K562 (cell line): Measurements from ENCODE around the gene RPL3. TPM values are rescaled to one million over a fixed set of nuclear protein-coding genes. Genes with fewer than 3 reads are reported as not detected.

Experiments
- ATAC-seq: fragments of 200-7000 bp; cut with Tn5 transposase; 3 replicates; pipeline ENCODE4 v1.9.1; 2020; ENCODE audit warnings: moderate library complexity
- BruUV-seq: library from RNA; stranded (reverse); fragments of 400-500 nt; replicated peaks from 2 replicates; lab custom pipeline; 2021; lab: Mats Ljungman, UMichigan
- CTCF ChIA-PET: fragments of 300-600 bp; formaldehyde crosslinking; extraction: SDS; loops from one replicate; lab custom pipeline; 2021; ENCODE audit warnings: low intra/inter-chr PET ratio; lab: Yijun Ruan, JAX
- POLR2A ChIA-PET: fragments of 300-600, 350-650 bp; sonication (Branson Sonifier 250); formaldehyde crosslinking; extraction: SDS; loops from one replicate; lab custom pipeline; 2021; ENCODE audit warnings: antibody characterized with exemption, inconsistent platforms; lab: Yijun Ruan, JAX
- DNase-seq, 4 experiments: peaks; one replicate each; pipeline versions ENCODE4 v3.0.0 to v3.0.0-alpha.2; 2011 to 2018; ENCODE audit warnings: low spot score in 3 of 4, mixed read lengths in 3 of 4; ENCODE audit errors: extremely low read depth in 1 of 4
- FAIRE-seq: peaks from 2 replicates; lab custom pipeline; 2011; peaks lifted over from hg19 to GRCh38; lab: Jason Lieb, UNC
- H2AFZ ChIP-seq: 2 replicates; pipeline ENCODE4 v1.6.0; 2011; ENCODE audit warnings: low read depth, low read length, control low read depth, inconsistent platforms
- H3K27ac ChIP-seq: fragments of 200-600 bp; 3 replicates; pipeline ENCODE4 v1.8.0; 2011; ENCODE audit warnings: low read depth, mild to moderate bottlenecking, control low read depth, inconsistent platforms, low read length, moderate library complexity, mixed read lengths; ENCODE audit errors: extremely low read depth
- H3K27me3 ChIP-seq, 2 experiments: fragments of 300-600 bp in 1 of 2; 2 replicates in 1 of 2; 3 replicates in 1 of 2; pipeline versions ENCODE4 v1.6.0 to v1.8.0; 2011; ENCODE audit warnings: inconsistent platforms in 2 of 2, low read length in 2 of 2, mild to moderate bottlenecking in 1 of 2, mixed read lengths in 1 of 2, moderate library complexity in 1 of 2; ENCODE audit not compliant: control insufficient read depth in 2 of 2, insufficient read depth in 2 of 2
- H3K36me3 ChIP-seq: fragments of 300-600 bp; 3 replicates; pipeline ENCODE4 v1.8.0; 2011; ENCODE audit warnings: mild to moderate bottlenecking, low read length, inconsistent platforms; ENCODE audit not compliant: control insufficient read depth, insufficient read depth
- H3K4me1 ChIP-seq, 2 experiments: fragments of 200-600 bp in 1 of 2; replicated peaks in 1 of 2; 2 replicates in 1 of 2; 3 replicates in 1 of 2; pipeline versions ENCODE4 v1.5.1 to v1.8.0; 2011; ENCODE audit warnings: inconsistent platforms in 2 of 2, low read length in 2 of 2, mild to moderate bottlenecking in 1 of 2, mixed read lengths in 1 of 2, moderate library complexity in 1 of 2; ENCODE audit not compliant: control insufficient read depth in 2 of 2, insufficient read depth in 2 of 2
- H3K4me2 ChIP-seq: 2 replicates; pipeline ENCODE4 v1.6.1; 2011; ENCODE audit warnings: low read length, control low read depth, inconsistent platforms, mixed read lengths; ENCODE audit not compliant: insufficient read depth
- H3K4me3 ChIP-seq: fragments of 200-600 bp; sonication (generic), shearing (Covaris generic); 2 replicates; pipeline ENCODE4 v1.5.1; 2016; ENCODE audit warnings: control low read depth, inconsistent platforms
- H3K79me2 ChIP-seq: fragments of 200-600 bp; 3 replicates; pipeline ENCODE4 v1.8.0; 2011; ENCODE audit warnings: low read length, inconsistent platforms; ENCODE audit not compliant: control insufficient read depth, insufficient read depth
- H3K9ac ChIP-seq, 2 experiments: 2 replicates each; pipeline versions ENCODE4 v1.6.0 to v1.6.1; 2011; ENCODE audit warnings: low read depth in 2 of 2, low read length in 2 of 2, control low read depth in 1 of 2, inconsistent platforms in 1 of 2, mild to moderate bottlenecking in 1 of 2, mixed read lengths in 1 of 2; ENCODE audit not compliant: insufficient read depth in 1 of 2
- H3K9me1 ChIP-seq: one replicate; pipeline ENCODE4 v1.6.0; 2011; ENCODE audit warnings: inconsistent platforms, mild to moderate bottlenecking, low read length, moderate library complexity; ENCODE audit not compliant: control insufficient read depth, insufficient read depth
- H3K9me3 ChIP-seq: replicated peaks from 2 replicates; pipeline ENCODE4 v1.5.1; 2011; ENCODE audit warnings: low read depth, low read length, inconsistent platforms; ENCODE audit not compliant: control insufficient read depth, insufficient read depth
- H4K20me1 ChIP-seq: replicated peaks from 2 replicates; pipeline ENCODE4 v1.6.1; 2011; ENCODE audit warnings: low read length, inconsistent platforms, mixed read lengths; ENCODE audit not compliant: control insufficient read depth, insufficient read depth
- AFF4 ChIP-seq: sonication (generic); formaldehyde crosslinking; IDR thresholded peaks from 2 replicates; pipeline ENCODE4 v1.8.0; 2023; ENCODE audit warnings: mild to moderate bottlenecking, missing genetic modification reagents
- WGBS: fragments of 100-300 bp; shearing (Covaris generic); methylation state at CpG from one replicate; pipeline ENCODE4 v1.1.6; 2016; ENCODE audit warnings: low coverage, mixed read lengths; ENCODE audit not compliant: insufficient coverage; ENCODE audit errors: missing lambda C conversion rate; 5-methylcytosine and 5-hydroxymethylcytosine counted together
- in situ Hi-C: fragments of 300-500 bp; cut with MboI; formaldehyde crosslinking; loops from 4 replicates; pipeline ENCODE4 v1.15.0; 2018; ENCODE audit warnings: inconsistent platforms, mixed read lengths
- intact Hi-C: fragments of 100-400 bp; cut with micrococcal nuclease; formaldehyde crosslinking; loops from 2 replicates; pipeline ENCODE4 v1.14.2; 2022
- polyA plus RNA-seq, 8 experiments: library from polyadenylated mRNA; depleted of rRNA in 4 of 8; stranded (reverse) in 5 of 8; unstranded in 3 of 8; fragments of >200 nt; fragmentation: Nextera tagmentation in 2 of 8; fragmentation: Illumina TruSeq in 1 of 8; extraction: Ambion mirVana in 2 of 8; extraction: Trizol in 1 of 8; gene quantifications; 2 replicates each; pipeline versions ENCODE4 v1.2.1 to v1.2.3, GENCODE V29; 2011 to 2014; ENCODE audit warnings: inconsistent platforms in 1 of 8, missing spikeins in 1 of 8
- total RNA-seq, 7 experiments: library from RNA; depleted of rRNA in 6 of 7; stranded (reverse); fragments of >200 nt in 6 of 7; fragmentation: Illumina TruSeq in 2 of 7; extraction: Trizol in 2 of 7; gene quantifications; 2 replicates each; pipeline versions ENCODE4 v1.2.1 to v1.2.3, GENCODE V29; 2011 to 2021; ENCODE audit warnings: low replicate concordance in 1 of 7

RPL3 gene
- total and polyA plus RNA-seq, 9 of the 15 experiments (the other 6 are each of a cell fraction or from before 2014, with no cell fraction given), result 1,624 to 4,066 (median 2,565) TPM

GRCh38 chr22:39368461-39368911, 49.1 kb upstream of the RPL3 start:
- ATAC-seq, result no peak
- TF ChIP-seq AFF4 (CRISPR knock-in tag), result no peak
- no peaks in the 10 kb centered on the region for H3K27me3 ChIP-seq
- in situ Hi-C loops (no loop called here), intact Hi-C loops (no loop called here)
- no peak overlapping the region; a peak in 1 of 4 replicates for H3K9ac ChIP-seq
- DNase-seq, result no peak
- H3K27ac ChIP-seq, result no peak overlapping the region
- no peaks in the 10 kb centered on the region for H3K36me3 ChIP-seq
- H4K20me1 ChIP-seq, result no peaks in the 10 kb centered on the region
- no peaks in the 10 kb centered on the region; the same call in 1 of the 2 replicates for H3K9me3 ChIP-seq
- H3K79me2 ChIP-seq, result no peaks in the 10 kb centered on the region
- no TSS peak for BruUV-seq
- no peak overlapping the region for H2AFZ ChIP-seq
- 66% methylated on average over 9 of the region's 9 CpGs for WGBS
- H3K4me1 ChIP-seq, result peaks cover 11 to 16% of the 10 kb centered on the region in 2 experiments; a peak in 4 of 5 replicates
- no peak overlapping the region for H3K4me2 ChIP-seq
- no peak for FAIRE-seq
- ChIA-PET POLR2A (interaction anchor here (1.2 kb wide), 1 partner anchor 9 kb away, joined by 4 read pairs; no protein-coding TSS in a partner anchor), CTCF (no interaction called here)
- H3K9me1 ChIP-seq, result no peaks in the 10 kb centered on the region
- H3K4me3 ChIP-seq, result no peak overlapping the region
